Activated naive CD4-positive, alpha-beta T cell treated with anti-CD3 and anti-CD28 coated beads, Interleukin-2, amount 50 U/mL, for 16 hours (primary cell): Measurements from ENCODE around the gene PARD6B.
"Not testable (repeated sequence)": the region's sequence is repeated elsewhere in the genome, so short reads cannot be mapped to it uniquely, and the experiment has no call there.

Experiments
- DNase-seq: peaks from one replicate; pipeline ENCODE4 v3.0.0-alpha.2; 2020

Gene PARD6B, protein sequence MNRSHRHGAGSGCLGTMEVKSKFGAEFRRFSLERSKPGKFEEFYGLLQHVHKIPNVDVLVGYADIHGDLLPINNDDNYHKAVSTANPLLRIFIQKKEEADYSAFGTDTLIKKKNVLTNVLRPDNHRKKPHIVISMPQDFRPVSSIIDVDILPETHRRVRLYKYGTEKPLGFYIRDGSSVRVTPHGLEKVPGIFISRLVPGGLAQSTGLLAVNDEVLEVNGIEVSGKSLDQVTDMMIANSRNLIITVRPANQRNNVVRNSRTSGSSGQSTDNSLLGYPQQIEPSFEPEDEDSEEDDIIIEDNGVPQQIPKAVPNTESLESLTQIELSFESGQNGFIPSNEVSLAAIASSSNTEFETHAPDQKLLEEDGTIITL

DNA sequence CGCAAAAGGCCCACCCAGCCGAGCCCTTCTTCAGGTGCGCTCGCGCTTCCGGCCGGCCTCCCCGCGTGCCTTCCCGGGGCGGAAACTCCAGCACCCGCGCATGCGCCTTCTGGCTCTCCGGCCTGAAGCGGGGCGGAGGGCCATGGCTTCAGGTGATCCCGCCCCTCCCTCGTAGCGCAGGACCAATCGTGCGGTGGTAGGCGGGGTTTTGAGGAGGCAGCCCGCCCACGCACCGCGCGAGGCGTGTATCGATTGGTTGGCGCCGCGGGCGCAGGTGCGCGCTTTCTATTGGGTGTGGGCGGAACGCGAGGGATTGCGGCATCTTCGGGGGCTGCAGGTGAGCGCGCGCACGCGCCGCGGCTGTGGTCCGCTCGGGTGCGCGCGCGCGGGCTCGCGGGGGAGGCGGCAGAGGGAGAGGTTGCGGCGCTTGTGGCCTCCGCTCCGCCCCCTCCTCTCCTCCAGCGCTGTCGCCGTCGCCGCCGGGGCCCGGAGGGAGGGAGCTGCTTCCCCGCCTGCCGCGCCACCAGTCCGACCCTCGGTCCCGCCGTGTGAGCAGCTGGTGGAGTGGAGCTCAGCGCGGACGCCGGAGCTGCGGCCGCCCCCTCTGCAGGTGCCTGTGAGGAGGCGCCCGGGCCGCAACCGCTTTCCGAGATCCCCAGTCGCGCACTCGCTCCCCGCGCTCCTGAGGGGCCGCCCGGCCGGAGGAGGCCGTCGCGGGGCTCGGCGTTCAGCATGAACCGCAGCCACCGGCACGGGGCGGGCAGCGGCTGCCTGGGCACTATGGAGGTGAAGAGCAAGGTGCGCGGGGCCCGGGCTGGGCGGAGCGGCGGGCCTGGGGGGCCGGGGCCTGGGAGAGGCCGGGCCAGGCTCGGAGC lies at the start of gene PARD6B:
PARD6B (plus strand) TSS at position 526 of the 875 bp plus-strand sequence; CDS start at position 733, 207 bp downstream.
- DNase-seq = peak; percentile 100

DNA sequence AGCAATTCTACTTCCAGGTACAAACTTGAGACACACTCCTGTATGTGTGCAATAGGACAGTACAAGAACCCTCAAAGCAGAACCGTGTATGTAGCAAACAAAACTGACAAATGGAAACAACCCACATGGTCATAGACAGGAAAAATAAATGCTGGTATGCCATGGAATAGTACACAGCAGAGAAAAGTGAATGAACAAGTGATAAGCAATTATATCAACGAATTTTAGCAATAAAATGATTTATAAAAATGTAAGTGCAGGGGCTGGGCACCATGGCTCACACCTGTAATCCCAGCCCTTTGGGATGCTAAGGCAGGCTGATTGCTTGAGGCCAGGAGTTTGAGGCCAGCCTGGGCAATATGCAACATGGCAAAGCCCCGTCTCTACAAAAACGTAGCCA lies 49.3 kb upstream of the PARD6B start:
- DNase-seq = no peak

DNA sequence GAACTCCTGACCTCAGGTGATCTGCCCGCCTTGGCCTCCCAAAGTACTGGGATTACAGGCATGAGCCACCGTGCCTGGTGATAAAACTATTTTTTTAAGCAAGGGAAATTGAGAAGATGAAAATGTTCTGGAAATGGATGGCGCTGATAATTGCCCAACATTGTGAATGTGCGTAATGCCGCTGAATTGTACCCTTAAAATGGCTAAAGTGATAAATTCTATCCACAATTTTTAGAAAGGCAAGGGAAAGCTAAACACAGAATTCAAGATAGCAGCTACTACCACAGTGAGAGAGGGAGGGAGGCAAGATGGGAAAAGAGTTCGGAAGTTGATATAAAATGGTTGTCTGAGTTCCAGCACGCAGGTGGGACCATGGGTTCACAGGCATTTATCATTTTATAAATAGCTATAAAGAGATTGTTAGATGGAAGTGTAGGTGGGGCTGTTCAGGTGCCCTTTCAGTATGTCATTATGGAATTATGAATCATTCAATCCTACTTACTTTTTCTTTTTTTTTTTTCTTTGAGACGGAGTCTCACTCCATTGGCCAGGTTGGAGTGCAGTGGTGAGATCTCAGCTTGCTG lies 48.3 kb upstream of the PARD6B start:
- no peak for DNase-seq

- no peak for DNase-seq
Observed at GRCh38 chr20:50683570-50683969, 47.8 kb upstream of the PARD6B start.

GRCh38 chr20:50686821-50687220 lies 44.6 kb upstream of the PARD6B start:
- DNase-seq = no peak

DNA sequence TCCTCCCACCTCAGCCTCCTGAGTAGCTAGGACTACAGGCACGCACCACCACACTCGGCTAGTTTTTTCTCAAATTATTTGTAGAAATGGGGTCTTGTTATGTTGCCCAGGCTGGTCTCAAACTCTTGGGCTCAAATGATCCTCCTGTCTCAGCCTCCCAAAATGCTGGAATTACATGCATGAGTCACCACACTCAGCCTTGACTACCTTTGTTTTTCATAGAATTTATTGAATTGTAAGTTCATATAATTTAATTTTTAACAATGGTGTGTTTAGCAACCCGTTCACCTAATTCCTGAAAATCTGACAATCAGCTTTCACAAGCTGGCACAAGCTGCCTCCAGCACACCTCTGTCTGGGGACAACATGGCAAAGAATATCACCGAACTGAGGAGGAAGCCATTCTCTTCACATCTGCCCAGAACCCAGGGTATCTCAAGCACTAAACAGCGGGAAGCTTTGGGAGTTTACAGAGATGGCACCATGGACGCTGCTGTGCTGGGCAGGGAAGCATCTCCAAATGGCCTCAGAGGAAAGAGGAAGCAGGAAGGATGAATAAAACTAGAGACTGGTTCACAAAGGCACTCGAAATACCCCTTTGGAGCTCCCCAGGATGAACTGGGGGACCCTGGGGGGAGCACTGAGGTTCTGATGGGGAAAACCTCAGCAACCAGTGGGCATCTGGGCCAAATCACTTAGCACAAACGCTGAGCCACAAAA lies 43.0 kb upstream of the PARD6B start:
- no peak for DNase-seq

GRCh38 chr20:50689864-50690649 lies 41.3 kb upstream of the PARD6B start:
- DNase-seq = no peak

DNA sequence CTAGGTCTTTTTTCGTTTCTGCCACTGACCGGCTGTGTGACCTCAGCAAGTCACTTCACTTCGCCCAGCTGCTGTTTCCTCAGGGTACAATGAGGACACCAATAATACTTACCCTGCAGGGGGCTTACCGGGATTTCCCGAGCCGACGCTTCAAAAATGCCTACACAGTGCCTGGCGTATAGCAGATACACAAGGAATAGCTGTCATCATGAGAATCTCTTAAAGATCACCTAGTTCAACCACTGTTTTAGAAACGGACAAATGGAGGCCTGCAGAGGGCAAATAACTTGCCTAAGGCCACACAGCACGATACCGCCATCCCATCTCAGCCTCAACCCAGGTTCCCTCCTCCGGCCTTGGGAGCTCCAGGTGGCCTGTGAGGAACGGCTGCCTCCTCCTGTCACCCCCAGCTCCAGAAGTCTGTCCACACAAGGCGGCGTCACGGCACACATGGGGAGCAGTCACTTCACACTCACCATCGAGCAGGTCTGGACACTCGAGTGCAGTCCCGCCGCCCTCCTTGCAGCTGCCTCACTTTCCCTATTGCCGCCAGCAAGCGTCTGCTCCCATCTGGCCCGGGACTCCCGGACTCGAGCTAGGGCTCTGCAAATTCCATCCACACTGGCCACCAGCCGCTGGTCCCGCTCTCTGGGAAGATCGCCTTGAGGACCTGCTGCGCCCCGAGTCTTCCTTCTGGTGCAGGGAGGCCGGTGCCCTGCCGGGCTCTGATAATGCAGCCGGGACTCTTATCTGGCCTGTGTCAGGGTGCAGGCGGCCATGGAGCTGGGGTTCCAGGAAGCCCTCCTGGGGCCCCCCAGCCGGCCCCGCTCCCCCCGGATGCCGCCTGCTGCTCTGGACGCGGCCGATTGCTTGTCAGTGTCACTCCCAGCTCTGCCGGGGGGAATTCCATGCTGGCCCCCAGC lies 40.5 kb upstream of the PARD6B start, which contains the start of gene RIPOR3:
RIPOR3 (minus strand) TSS at position 893 of the 923 bp plus-strand sequence; CDS start at position 479, 414 bp downstream.
- no peak for DNase-seq

DNA sequence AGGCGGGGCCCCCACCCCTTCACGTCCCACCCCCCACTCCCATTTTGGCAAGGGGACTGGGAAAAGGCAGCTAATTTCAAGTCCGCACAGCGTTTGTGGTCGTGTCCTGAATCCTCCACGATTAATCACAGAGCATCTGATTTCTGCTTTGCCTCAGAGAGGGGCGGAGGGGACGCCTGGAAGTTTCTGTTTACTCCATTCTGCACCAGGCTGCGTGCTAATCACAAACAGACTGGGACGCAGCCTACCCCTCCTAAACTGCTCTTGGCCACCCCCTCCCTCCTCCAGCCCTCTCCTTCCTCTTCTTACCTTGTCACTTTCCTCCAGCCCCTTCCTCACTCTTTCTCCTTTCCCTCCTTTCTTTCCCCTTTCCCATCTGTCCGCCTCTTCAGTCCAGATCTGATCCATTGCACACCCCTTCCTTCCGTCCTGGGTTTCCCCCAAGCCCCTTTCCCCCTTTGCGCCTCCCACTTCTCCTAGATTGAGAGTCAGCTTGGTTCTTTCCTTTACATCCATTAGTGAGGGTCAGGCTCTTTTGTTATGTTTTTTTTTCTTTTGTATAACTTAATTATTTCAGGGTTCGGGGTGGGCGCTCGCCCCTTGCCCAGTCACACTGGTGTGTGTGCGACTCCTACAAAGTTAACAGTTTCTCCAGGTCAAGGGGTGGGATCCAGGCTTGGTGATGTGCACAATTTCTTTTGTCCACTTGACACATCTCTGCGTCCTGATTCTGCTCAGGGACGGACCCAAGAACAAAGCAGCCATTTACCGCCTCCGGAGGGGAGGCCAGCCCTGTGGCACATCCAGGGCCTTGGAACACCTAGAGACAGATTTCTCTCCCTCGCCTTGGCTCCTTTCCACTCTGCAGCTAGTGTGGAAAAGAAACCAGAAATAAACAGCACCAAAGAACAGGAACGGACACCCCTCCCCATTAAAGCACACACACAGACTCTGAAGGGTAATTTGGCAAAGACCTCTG lies 39.5 kb upstream of the PARD6B start:
- no peak for DNase-seq

- no peak for DNase-seq
Observed at GRCh38 chr20:50692552-50692933, 38.8 kb upstream of the PARD6B start.

GRCh38 chr20:50693001-50693400 lies 38.4 kb upstream of the PARD6B start:
- DNase-seq = no peak

DNA sequence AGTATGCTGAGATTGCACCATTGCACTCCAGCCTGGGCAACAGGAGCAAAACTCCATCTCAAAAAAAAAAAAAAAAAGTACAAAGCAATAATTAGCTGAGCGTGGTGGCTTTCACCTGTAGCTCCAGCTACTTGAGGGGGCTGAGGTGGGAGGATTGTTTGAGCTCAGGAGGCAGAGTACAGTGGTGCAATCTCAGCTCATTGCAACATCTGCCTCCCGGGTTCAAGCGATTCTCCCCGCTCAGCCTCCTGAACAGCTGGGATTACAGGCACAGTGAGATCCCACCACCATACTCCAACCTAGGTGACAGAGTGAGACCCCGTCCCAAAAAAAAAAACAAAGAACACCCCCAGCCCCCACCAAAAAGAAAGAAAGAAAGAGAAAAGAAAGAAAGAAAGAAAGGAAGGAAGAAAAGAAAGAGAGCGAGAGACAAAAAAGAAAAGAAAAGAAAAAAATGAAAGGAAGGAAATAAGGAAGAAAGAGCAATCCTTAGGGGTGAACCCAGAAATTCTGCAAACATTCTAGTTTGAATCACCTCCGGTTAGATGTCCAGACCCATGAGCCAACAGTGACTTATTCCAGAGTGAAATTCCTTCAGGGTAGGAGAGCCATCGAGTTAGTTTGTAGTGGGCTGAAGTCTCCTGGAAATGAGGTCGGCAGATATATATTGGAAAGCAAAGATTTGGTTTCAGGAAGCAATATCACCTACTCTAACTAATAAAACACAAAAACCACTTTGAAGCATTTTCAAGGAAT lies 36.8 kb upstream of the PARD6B start:
- no peak for DNase-seq

DNA sequence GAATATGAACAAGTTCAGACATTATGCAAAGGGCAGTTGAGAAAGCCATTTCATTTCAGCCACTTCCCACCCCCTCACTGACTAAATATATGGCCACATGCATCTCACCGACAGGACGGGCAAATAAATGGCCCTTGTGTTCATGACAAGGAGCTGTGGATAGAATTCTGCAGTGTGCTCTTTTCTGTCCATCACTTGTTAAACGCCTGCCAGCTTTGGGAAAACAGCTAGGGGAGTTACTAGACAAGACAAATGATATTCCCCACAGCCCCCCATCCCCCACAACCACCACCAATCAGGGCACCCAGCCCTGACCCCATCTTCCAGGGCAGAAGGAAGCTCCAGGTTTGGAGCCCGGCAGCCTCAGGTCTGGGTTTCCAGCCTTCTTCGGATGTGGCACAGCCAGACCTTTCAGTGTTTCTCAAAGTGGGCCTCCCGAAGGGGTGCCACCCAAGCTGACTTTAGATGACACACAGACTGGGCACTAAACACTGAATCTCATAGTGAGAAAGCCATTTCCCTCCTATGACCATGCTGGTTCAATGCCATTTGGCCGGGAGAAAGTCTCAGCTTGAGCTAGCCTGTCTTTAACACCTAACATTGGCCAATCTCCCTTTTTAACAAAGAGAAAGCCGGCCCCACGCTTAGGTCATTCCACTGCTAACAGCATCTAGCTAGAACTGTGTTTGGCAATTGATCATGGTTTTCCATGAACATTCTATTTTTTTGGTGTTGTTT lies 36.1 kb upstream of the PARD6B start:
- DNase-seq = no peak

GRCh38 chr20:50698255-50698654 lies 33.1 kb upstream of the PARD6B start:
- not testable (repeated sequence) for DNase-seq

GRCh38 chr20:50699688-50700087 lies 31.7 kb upstream of the PARD6B start:
- no peak for DNase-seq

DNA sequence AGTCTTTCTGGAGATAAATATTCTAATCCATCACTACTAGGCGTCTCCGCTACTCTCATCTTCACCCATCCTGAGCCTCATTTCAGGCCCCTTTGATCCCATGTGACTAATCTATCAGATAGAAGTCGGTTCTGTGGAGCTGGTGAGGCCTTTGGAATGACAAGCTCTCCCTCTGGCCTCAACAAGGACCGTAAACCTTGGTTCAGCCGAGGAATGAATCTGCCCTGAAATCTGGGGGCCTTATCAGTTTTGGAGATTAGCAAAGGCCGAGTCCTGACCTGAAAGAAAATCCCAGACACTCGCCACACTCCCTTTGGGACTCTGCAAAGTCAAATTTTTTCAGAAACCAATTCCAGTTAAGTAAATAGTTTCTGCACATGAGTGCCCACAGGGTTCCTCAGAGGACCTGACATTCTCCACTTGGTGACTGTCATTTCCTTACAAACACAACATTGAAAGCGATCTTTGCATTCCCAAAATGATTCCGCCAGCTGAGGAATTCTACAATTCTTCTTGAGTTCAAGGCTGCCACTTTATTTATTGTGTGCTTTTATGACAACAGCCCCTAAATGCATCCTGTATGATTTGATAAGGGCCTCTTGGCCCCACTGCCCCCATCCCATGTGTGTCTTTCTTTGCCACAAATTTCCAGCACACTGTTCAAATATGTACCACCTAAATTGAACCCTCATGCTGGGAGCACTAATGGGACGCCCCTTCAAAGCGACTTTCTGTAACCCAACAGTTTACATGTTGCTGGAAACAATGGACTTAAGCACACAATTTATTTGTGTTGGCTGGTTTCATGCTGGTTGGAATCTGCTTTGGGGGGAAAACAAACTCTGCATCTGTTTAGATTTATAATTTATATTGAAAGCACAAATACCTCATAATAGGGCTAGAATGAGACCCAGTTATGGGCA lies 30.1 kb upstream of the PARD6B start:
- DNase-seq = no peak
